ENCODE measurements around the gene PCBP3.

DNA sequence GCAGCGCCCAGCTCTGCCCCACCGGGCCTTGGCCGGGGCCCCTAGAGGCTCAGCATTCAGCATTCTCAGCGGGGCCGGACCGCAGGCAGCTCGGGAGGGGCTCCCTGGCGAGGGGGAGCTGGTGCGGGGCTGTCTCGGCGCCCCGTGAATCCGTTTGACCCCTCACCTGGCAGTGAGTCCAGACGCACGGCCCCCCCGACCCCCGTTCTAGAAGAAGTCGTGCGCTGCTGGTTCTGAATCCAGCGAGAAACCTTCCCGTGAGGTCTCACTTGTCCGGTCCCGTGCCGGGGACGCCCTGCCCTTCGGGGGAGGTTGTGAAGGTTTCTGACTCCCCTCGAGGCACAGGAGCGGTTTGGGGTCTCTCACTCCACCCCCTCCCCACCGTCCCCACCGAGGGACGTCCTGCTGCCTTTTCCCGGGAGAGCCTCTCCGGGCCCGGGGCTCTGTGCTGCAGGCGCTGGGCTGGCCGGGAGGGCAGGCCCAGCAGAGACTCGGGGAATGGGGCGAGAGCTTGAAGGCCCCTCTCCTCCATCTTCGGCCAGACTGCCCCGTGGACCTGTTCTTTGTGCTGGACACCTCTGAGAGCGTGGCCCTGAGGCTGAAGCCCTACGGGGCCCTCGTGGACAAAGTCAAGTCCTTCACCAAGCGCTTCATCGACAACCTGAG is 338.7 kb downstream of the PCBP3 start:
- TF ChIP-seq GATA2 (IDR thresholded peaks at IDR 0.05; ENCODE audit: low read depth, low read length) (no peak), GATA3 (IDR thresholded peaks at IDR 0.05; ENCODE audit: low read depth, low read length) (no peak)
